GM23338 (cell line): ENCODE data around the gene TARP.
"Not testable (repeated sequence)": the region's sequence is repeated elsewhere in the genome, so short reads cannot be mapped to it uniquely, and the experiment has no call there.

Experiments
- EZH2 ChIP-seq: fragments of 200-600 bp; sonication (generic); IDR thresholded peaks from one replicate; pipeline ENCODE4 v1.8.0; 2017; ENCODE audit warnings: antibody characterized with exemption, mild to moderate bottlenecking, low read depth; ENCODE audit not compliant: unreplicated experiment
- POLR2AphosphoS5 ChIP-seq: IDR thresholded peaks from 2 replicates; pipeline ENCODE4 v1.6.1; 2016; ENCODE audit warnings: antibody characterized with exemption, low read depth
- TF ChIP-seq, protein P1 (sequence below), 2 experiments: fragments of 200-600 bp in 1 of 2; sonication (generic) in 1 of 2; conservative IDR thresholded peaks; 2 replicates each; pipeline versions ENCODE4 v1.5.1 to v1.6.1; 2016 to 2017; ENCODE audit warnings: antibody characterized with exemption in 2 of 2, low read depth in 2 of 2, mild to moderate bottlenecking in 2 of 2, moderate library complexity in 1 of 2
- TF ChIP-seq, protein P2 (sequence below): IDR thresholded peaks from one replicate; pipeline ENCODE4 v1.6.1; 2018; ENCODE audit warnings: antibody characterized with exemption; ENCODE audit not compliant: unreplicated experiment

DNA sequence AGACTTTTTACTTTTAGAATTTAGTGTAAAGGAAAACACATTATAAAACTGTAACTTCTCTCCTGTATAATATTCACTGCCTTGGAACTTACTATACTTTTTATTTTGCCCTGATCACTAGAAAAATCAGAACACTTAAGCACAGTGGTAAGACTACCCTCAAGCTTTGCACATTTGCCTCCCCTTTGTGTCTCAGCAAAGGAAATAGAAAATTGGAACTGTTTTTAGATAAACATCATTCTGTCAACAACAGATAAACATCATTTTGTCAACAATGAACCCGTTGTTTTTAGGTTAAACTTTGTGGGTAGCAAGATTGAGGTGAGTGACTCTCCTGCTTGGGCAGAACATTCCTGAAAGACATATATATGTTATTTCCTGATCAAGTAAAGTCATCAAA is 8.8 kb downstream of the TARP start:
- TF ChIP-seq, protein P1, sequence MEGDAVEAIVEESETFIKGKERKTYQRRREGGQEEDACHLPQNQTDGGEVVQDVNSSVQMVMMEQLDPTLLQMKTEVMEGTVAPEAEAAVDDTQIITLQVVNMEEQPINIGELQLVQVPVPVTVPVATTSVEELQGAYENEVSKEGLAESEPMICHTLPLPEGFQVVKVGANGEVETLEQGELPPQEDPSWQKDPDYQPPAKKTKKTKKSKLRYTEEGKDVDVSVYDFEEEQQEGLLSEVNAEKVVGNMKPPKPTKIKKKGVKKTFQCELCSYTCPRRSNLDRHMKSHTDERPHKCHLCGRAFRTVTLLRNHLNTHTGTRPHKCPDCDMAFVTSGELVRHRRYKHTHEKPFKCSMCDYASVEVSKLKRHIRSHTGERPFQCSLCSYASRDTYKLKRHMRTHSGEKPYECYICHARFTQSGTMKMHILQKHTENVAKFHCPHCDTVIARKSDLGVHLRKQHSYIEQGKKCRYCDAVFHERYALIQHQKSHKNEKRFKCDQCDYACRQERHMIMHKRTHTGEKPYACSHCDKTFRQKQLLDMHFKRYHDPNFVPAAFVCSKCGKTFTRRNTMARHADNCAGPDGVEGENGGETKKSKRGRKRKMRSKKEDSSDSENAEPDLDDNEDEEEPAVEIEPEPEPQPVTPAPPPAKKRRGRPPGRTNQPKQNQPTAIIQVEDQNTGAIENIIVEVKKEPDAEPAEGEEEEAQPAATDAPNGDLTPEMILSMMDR (conservative IDR thresholded peaks at IDR 0.05; ENCODE audit: low read depth in 2 of 2) = not testable (repeated sequence)
- TF ChIP-seq EZH2, POLR2AphosphoS5: not testable (repeated sequence)
- TF ChIP-seq, protein P2, sequence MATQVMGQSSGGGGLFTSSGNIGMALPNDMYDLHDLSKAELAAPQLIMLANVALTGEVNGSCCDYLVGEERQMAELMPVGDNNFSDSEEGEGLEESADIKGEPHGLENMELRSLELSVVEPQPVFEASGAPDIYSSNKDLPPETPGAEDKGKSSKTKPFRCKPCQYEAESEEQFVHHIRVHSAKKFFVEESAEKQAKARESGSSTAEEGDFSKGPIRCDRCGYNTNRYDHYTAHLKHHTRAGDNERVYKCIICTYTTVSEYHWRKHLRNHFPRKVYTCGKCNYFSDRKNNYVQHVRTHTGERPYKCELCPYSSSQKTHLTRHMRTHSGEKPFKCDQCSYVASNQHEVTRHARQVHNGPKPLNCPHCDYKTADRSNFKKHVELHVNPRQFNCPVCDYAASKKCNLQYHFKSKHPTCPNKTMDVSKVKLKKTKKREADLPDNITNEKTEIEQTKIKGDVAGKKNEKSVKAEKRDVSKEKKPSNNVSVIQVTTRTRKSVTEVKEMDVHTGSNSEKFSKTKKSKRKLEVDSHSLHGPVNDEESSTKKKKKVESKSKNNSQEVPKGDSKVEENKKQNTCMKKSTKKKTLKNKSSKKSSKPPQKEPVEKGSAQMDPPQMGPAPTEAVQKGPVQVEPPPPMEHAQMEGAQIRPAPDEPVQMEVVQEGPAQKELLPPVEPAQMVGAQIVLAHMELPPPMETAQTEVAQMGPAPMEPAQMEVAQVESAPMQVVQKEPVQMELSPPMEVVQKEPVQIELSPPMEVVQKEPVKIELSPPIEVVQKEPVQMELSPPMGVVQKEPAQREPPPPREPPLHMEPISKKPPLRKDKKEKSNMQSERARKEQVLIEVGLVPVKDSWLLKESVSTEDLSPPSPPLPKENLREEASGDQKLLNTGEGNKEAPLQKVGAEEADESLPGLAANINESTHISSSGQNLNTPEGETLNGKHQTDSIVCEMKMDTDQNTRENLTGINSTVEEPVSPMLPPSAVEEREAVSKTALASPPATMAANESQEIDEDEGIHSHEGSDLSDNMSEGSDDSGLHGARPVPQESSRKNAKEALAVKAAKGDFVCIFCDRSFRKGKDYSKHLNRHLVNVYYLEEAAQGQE = not testable (repeated sequence)
